ENCODE results near the gene SLC22A3. TPM values are rescaled to one million over a fixed set of nuclear protein-coding genes. Genes with fewer than 3 reads are reported as not detected.
"Not testable (repeated sequence)": the region's sequence is repeated elsewhere in the genome, so short reads cannot be mapped to it uniquely, and the experiment has no call there.

SLC22A3 gene
- total RNA-seq, 2 experiments from 2014 or later: not detected

DNA sequence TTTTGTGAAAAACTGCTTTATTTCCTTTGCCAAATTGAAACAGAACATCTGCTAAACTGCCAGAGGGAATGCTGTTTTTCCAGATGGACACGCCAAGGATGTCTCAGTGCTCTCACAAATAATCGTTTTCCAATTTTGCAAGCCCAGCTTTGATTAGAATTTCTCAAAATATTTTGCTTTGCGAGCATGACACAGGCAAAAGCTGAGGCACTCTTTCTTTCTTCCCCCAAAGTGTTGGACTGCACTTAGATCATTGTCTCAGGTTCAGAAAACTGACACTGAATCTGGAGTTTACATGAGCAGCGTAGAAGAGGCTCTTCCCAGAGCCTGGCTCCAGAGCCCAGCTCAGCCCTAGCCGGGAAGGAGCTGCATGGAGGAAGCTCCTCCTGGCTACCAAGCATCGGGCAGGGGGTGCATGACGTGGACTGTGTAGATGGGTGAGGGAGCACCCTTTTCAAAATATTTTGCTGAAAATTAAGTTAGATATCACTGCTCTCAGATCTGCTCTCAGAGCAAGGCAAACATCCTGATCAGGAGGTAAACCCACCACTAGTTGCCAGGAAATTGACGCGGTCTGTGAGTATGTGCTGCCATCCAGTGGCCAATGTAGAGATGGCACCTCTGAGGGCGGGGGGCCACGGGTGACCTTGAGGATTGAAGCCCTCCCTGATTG is 107.5 kb downstream of the SLC22A3 start:
- Mint-ChIP-seq H3K4me1 (peaks cover 15% of the 10 kb centered on the region), H3K4me3 (no peak overlapping the region), H3K27ac (no peak overlapping the region), H3K36me3 (no peaks in the 10 kb centered on the region), H3K9me3 (no peaks in the 10 kb centered on the region), H3K27me3 (peaks cover 21% of the 10 kb centered on the region)
- peak; percentile 58 for DNase-seq

DNA sequence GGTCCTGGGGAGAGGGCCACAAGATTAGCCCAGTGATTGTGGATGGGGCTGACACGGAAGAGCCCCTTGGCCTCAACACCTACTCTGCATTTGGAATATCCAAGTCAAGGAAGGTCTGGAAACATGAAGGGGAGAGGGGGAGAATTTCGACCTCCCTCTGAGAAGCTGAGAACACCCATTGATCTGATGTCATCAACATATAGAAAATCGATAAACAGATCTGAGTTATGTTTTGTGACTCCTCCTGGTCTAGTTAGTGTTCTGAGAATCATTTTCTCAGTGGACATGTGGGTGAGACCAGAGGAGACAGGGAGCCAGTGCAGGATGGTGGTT is 108.0 kb downstream of the SLC22A3 start:
- Mint-ChIP-seq H3K4me3 (no peak overlapping the region), H3K9me3 (no peaks in the 10 kb centered on the region), H3K4me1 (peaks cover 19% of the 10 kb centered on the region), H3K27ac (no peak overlapping the region), H3K27me3 (peaks cover 17% of the 10 kb centered on the region), H3K36me3 (no peaks in the 10 kb centered on the region)
- DNase-seq: no peak

DNA sequence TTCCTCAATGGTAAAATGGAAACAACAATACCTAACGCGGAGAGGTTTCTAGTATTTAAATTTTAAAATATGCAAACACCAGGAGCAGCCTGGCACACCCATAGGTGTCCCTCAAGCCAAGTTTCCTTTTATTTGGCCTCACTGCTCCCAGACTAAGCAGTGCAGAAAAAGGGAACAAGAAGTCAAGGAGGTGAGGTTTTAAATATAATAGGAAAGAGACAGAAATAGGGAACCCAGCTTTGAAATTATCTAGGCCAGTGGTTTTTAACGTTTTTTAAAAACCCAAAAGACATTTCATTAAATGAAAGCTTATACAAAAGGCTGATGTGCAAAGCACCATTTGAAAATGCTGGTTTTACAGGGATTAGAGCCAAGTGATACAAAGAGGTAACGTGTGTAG is 109.6 kb downstream of the SLC22A3 start:
- DNase-seq: no peak
- Mint-ChIP-seq H3K27ac (no peak overlapping the region), H3K36me3 (no peaks in the 10 kb centered on the region), H3K4me3 (no peak overlapping the region), H3K4me1 (peaks cover 31% of the 10 kb centered on the region), H3K9me3 (no peaks in the 10 kb centered on the region), H3K27me3 (peaks cover 15% of the 10 kb centered on the region)

DNA sequence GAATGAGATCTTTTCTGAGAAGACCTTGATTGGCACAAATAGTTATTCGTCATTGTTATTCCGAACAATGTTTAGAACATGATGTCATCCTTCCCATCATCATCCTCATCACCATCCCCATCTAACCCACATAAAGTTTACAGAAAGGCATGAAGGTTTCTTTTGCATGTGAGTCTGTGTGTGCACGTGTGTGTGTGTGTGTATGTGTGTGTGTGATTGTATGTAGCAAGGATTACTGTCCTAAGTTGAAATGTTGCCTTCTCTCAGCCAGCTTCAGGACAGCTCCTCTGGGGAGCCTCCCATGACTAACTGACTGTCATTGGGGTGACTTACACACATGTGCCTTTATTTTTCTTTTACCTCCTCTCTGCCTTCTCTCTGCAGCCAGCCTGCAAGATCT is 113.5 kb downstream of the SLC22A3 start:
- Mint-ChIP-seq H3K4me1 (peaks cover 44% of the 10 kb centered on the region), H3K36me3 (no peaks in the 10 kb centered on the region), H3K9me3 (no peaks in the 10 kb centered on the region), H3K4me3 (no peak overlapping the region), H3K27me3 (peaks cover 34% of the 10 kb centered on the region), H3K27ac (no peak overlapping the region)
- DNase-seq: no peak

DNA sequence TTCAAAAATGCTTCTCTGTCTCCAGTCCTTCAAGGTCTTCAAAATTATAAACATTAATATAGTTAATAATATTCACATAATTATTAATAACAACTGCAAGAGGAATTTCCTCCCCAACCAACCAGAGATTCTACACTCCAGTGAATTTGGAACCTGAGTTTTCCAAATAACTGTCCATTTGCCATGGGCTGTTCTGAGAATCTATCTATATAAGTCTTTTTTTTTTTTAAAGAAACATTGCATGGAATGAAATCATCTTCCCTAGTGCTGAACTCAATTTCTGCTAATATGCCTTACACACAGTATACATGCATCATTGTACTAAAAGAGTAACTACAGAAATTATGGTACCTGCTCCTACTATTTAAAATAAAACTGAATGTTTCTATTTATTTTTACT is 113.9 kb downstream of the SLC22A3 start:
- peaks cover 44% of the 10 kb centered on the region for H3K4me1 Mint-ChIP-seq
- no peak for DNase-seq
- H3K4me3 Mint-ChIP-seq: no peak overlapping the region
- peaks cover 39% of the 10 kb centered on the region for H3K27me3 Mint-ChIP-seq
- H3K27ac Mint-ChIP-seq: no peak overlapping the region
- no peaks in the 10 kb centered on the region for H3K9me3 Mint-ChIP-seq
- no peaks in the 10 kb centered on the region for H3K36me3 Mint-ChIP-seq

DNA sequence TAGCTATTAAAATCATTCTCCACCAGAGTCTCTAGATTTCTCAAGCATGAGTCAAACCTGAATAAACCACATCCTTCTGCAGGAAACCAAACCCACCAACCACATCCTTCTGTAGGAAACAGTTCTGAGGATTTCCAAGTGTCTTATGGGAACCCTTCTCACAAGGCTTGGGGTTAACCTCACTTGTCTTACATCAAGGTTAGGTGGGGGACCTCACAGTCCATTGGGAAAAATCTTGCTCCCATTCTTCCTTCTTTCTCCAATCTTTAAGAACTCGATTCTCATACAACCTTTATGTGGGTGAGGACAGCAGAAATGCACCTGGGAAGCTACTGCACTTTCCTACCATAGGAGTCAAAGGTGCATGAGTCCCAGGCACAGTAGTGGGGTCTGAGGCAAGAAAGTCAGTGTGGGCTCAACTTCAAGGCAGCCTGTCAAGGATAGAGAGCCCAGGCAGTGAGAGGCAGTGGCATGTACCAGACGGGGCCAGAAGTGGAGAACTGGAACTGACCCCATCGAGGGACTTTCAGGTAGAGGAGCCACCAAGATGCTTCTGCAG is 114.5 kb downstream of the SLC22A3 start:
- DNase-seq: peak; percentile 59
- H3K9me3 Mint-ChIP-seq: no peaks in the 10 kb centered on the region
- peaks cover 43% of the 10 kb centered on the region for H3K4me1 Mint-ChIP-seq
- H3K27me3 Mint-ChIP-seq: peaks cover 44% of the 10 kb centered on the region
- H3K27ac Mint-ChIP-seq: peak overlapping the region; percentile 65
- H3K4me3 Mint-ChIP-seq: no peak overlapping the region
- H3K36me3 Mint-ChIP-seq: no peaks in the 10 kb centered on the region

DNA sequence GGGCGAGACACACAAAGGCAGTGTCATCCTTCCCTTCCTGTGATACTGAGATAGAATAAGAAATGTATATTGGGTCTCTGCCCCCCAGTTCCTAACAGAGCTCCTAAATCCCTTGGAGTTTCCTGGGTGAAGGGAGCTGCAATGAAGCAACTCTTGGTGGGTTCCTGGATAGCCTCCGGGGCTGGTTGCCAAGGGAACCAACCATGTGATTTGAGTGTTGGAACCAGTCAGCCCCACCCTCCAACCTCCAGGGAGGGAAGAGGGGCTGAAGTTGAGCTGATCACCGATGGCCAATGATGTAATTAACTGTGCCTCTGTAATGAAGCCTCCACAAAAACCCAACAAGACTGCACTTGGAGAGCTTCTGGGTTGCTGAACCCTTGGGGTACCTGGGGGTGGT is 116.6 kb downstream of the SLC22A3 start:
- H3K27ac Mint-ChIP-seq: no peak overlapping the region
- H3K4me1 Mint-ChIP-seq: peaks cover 41% of the 10 kb centered on the region
- H3K27me3 Mint-ChIP-seq: peaks cover 57% of the 10 kb centered on the region
- no peaks in the 10 kb centered on the region for H3K36me3 Mint-ChIP-seq
- no peak overlapping the region for H3K4me3 Mint-ChIP-seq
- no peaks in the 10 kb centered on the region for H3K9me3 Mint-ChIP-seq
- DNase-seq: no peak

DNA sequence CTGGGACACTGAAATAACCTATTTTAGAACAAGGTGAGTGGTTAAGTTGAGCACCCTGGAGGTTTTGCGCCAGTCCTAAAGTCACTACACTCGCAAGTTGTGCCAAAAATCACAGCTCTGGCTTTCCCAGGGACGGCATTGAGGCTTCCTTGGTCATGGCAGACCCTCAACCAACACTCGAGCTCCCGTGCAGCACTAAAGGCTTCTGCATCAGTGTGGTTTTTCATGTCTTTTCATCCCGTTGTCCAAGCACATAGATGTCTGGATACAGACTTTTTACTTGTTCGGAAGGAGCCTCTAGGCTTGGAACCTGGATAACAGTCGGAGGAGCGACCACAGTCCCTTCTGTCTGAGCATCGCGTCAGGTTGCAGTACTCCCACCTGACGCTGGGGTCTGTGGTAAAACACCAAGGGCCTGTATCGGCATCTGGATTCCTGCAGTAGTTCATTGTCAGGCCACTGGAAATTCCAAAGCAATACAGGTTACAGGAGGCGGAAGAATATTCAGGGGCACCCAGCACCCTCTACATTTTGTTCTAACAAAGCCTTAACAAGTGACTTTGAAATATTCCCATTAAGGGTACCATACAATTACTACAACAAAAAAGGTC is 119.2 kb downstream of the SLC22A3 start:
- not testable (repeated sequence) for H3K4me3 Mint-ChIP-seq, H3K36me3 Mint-ChIP-seq, H3K27ac Mint-ChIP-seq, DNase-seq, H3K9me3 Mint-ChIP-seq
- Mint-ChIP-seq H3K4me1 (peaks cover 34% of the 10 kb centered on the region), H3K27me3 (peaks cover 72% of the 10 kb centered on the region)

DNA sequence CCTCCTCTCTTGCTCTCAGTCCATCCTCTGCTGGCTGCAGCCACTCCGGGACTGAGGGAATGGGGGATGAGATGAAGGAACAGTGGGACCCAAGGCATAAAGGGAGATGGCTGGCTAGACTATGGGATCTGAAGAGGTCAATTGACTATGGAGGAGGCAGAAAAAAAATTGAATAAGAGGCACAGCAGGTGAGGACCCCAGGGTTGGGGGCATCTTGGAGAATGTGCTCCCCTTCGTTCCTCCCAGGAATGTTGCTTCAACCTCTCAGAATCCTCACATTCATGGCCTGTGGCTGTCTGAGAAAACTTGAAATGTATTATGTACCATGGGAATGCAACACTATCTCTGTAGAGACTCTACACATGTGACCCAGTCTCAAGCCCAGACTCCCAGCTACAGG is 121.0 kb downstream of the SLC22A3 start:
- H3K27ac Mint-ChIP-seq: no peak overlapping the region
- DNase-seq: no peak
- H3K4me3 Mint-ChIP-seq: no peak overlapping the region
- peaks cover under 1% of the 10 kb centered on the region for H3K36me3 Mint-ChIP-seq
- H3K4me1 Mint-ChIP-seq: peaks cover 24% of the 10 kb centered on the region
- H3K27me3 Mint-ChIP-seq: peaks cover 58% of the 10 kb centered on the region
- no peaks in the 10 kb centered on the region for H3K9me3 Mint-ChIP-seq

DNA sequence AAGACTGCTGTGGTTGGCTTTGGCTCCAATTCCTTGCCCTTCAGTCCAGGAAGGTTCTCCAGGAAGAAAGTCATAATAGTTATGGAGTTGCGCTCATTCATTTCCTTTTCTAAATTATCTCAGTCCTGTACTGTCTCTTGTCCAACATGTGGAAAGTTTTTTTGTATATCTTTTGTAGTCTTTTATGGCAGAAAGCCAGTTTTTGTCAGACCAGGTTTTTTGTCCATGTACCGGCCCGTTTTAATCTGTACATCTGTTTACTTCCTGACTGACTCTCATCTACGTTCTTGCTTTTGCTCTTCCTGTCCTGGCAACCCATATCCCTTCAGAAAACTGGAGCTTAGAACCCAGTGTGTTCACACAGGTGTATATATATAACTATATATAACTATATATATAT is 127.9 kb downstream of the SLC22A3 start:
- peaks cover 11% of the 10 kb centered on the region for H3K36me3 Mint-ChIP-seq
- H3K9me3 Mint-ChIP-seq, DNase-seq, H3K4me3 Mint-ChIP-seq, H3K4me1 Mint-ChIP-seq, H3K27ac Mint-ChIP-seq: not testable (repeated sequence)
- peaks cover 19% of the 10 kb centered on the region for H3K27me3 Mint-ChIP-seq

DNA sequence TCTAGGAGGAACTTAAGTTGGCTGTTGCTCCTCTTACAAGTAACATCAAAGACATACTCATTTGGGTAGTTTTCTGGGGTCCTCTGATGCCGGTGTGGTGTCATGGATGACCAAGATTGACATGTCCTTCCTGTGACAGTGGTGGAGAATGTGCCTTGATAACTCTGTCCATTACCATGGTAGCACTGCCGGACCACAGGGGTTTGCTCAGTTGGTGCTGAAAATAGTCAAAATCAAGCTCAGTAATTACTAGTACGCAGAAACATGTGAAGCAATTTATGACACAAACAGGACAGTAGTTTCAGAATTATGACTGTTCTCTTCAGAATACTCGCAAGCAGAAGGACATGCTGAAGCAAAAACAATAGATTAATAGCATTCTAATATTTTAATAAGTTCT is 128.9 kb downstream of the SLC22A3 start:
- peaks cover 14% of the 10 kb centered on the region for H3K9me3 Mint-ChIP-seq
- H3K27me3 Mint-ChIP-seq: peaks cover 13% of the 10 kb centered on the region
- peaks cover 21% of the 10 kb centered on the region for H3K36me3 Mint-ChIP-seq
- H3K4me3 Mint-ChIP-seq, H3K27ac Mint-ChIP-seq, DNase-seq, H3K4me1 Mint-ChIP-seq: not testable (repeated sequence)

DNA sequence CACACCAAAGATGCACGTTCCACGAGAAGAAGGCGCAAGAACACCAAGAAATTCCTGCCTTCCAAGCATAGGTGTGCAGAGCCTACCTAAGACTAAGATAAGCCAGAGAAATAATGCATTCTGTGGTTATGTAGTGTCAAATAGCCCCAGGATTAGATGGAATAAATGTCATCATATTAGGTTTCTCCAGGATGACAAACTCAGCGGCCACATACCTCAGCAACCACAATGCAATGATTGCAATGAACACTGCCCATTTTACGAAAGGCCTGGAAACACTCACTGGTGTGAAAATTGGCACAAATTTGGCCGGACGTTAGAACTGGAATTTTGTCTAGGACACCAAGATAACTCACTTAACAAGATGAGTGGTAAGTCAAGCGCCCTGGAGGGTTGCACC is 129.7 kb downstream of the SLC22A3 start:
- Mint-ChIP-seq H3K27ac (no peak overlapping the region), H3K36me3 (peaks cover 27% of the 10 kb centered on the region), H3K27me3 (peaks cover 13% of the 10 kb centered on the region), H3K4me1 (peaks cover 3% of the 10 kb centered on the region), H3K9me3 (peaks cover 14% of the 10 kb centered on the region), H3K4me3 (no peak overlapping the region)
- DNase-seq: no peak

DNA sequence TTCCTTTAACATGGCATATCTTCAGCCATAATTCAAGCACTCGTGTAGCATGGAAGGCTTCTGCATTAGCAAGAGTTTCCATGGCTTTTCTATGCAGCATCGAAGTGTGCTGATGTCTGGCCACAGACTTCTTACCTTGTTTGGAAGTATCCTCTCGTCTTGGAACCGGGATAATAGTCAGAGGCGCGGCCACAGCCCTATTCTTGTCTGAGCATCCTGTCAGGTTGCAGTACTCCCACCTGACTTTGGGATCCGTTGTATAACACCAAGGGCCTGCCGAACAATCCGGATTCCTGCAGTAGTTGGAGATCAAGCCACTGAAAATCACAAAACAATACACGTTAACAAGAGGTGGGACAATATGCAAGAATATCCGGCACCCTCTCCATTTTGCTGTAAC is 138.9 kb downstream of the SLC22A3 start:
- Mint-ChIP-seq H3K36me3 (peaks cover 10% of the 10 kb centered on the region), H3K27ac (no peak overlapping the region), H3K4me3 (no peak overlapping the region), H3K4me1 (no peaks in the 10 kb centered on the region), H3K9me3 (no peaks in the 10 kb centered on the region), H3K27me3 (peaks cover 4% of the 10 kb centered on the region)
- no peak for DNase-seq

DNA sequence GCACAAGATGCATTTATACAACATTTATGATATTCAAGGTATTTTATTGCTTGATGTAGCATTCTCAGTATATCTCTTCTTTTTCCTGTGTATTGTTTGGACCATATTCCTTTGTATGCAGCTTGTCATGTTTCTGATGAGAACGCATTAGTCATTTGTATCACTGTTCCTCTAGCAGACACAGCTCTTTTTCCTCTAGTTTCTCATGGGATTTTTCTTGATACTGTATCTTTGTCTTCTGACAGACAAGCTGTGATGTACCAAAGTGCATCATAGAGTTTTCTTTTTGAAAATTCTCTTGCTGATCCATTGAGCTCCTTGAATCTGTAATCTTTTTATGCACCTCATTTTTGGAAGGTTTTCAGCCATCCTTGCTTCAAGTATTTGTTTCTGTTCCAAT is 140.9 kb downstream of the SLC22A3 start:
- peaks cover 4% of the 10 kb centered on the region for H3K27me3 Mint-ChIP-seq
- no peak overlapping the region for H3K4me3 Mint-ChIP-seq
- H3K36me3 Mint-ChIP-seq: peaks cover 4% of the 10 kb centered on the region
- DNase-seq: no peak
- no peak overlapping the region for H3K27ac Mint-ChIP-seq
- H3K9me3 Mint-ChIP-seq: no peaks in the 10 kb centered on the region
- H3K4me1 Mint-ChIP-seq: no peaks in the 10 kb centered on the region

DNA sequence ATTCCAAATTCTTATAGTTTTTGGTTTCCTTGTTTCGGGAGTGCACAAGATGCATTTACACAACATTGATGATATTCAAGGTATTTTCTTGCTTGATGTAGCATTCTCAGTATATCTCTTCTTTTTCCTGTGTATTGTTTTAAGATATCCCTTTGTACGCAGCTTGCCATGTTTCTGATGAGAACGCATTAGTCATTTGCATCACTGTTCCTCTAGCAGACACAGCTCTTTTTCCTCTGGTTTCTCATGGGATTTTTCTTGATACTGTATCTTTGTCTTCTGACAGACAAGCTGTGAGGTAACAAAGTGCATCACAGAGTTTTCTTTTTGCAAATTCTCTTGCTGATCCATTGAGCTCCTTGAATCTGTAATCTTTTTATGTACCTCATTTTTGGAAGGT is 146.4 kb downstream of the SLC22A3 start:
- Mint-ChIP-seq H3K4me1 (no peaks in the 10 kb centered on the region), H3K27me3 (peaks cover 8% of the 10 kb centered on the region), H3K4me3 (no peak overlapping the region), H3K27ac (no peak overlapping the region), H3K9me3 (no peaks in the 10 kb centered on the region), H3K36me3 (peaks cover 7% of the 10 kb centered on the region)
- no peak for DNase-seq

DNA sequence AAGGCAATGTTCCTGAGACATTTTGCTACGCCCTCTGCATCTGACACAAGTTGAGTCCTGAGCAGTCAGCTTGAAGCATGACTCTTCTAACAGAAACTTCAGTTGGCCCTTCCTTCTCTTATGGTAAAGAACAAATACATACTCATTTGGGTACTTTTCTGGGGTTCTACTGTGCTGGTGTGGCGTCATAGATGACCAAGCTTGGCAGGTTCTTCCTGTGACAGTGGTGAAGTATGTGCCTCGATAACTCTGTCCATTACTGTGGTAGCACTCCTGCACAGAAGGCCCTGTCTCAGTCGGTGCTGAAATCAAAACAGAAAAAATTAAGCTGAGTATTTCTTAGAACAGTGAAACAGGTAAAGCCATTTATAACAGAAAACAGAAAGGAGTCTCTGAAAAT is 152.5 kb downstream of the SLC22A3 start:
- peaks cover 14% of the 10 kb centered on the region for H3K36me3 Mint-ChIP-seq
- DNase-seq: no peak

More for the DNA sequence above, 152.5 kb downstream of the SLC22A3 start:
- Mint-ChIP-seq H3K4me3 (no peak overlapping the region), H3K4me1 (no peaks in the 10 kb centered on the region), H3K27ac (no peak overlapping the region), H3K9me3 (peaks cover 8% of the 10 kb centered on the region), H3K27me3 (no peaks in the 10 kb centered on the region)
